Testis (tissue), 2 donors: ENCODE results near the gene MLLT10.
"Not testable (repeated sequence)": the region's sequence is repeated elsewhere in the genome, so short reads cannot be mapped to it uniquely, and the experiment has no call there.

Source experiments
- POLR2A ChIP-seq: fragments of 450-650 bp; IDR thresholded peaks from one replicate; pipeline ENCODE4 v1.6.1; 2017; ENCODE audit warnings: antibody characterized with exemption, mild to moderate bottlenecking, moderate library complexity
- TF ChIP-seq, protein P1 (sequence below), 3 experiments: fragments of 450-650 bp in 2 of 3; fragments of 200-600 bp in 1 of 3; sonication (generic) in 1 of 3; IDR thresholded peaks; one replicate each; pipeline ENCODE4 v1.5.1; 2016 to 2019; ENCODE audit warnings: antibody characterized with exemption in 3 of 3, mild to moderate bottlenecking in 2 of 3, moderate library complexity in 1 of 3

GRCh38 chr10:21574514-21574913, 40.5 kb downstream of the MLLT10 start:
- TF ChIP-seq, protein P1, sequence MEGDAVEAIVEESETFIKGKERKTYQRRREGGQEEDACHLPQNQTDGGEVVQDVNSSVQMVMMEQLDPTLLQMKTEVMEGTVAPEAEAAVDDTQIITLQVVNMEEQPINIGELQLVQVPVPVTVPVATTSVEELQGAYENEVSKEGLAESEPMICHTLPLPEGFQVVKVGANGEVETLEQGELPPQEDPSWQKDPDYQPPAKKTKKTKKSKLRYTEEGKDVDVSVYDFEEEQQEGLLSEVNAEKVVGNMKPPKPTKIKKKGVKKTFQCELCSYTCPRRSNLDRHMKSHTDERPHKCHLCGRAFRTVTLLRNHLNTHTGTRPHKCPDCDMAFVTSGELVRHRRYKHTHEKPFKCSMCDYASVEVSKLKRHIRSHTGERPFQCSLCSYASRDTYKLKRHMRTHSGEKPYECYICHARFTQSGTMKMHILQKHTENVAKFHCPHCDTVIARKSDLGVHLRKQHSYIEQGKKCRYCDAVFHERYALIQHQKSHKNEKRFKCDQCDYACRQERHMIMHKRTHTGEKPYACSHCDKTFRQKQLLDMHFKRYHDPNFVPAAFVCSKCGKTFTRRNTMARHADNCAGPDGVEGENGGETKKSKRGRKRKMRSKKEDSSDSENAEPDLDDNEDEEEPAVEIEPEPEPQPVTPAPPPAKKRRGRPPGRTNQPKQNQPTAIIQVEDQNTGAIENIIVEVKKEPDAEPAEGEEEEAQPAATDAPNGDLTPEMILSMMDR (IDR thresholded peaks at IDR 0.05), result not testable (repeated sequence)
- TF ChIP-seq POLR2A, result not testable (repeated sequence)
